SKM-1 treated with dmso at 0.1 percent for 144 hours (cell line): ENCODE data around the gene P2RY6.
"Not testable (repeated sequence)": the region's sequence is repeated elsewhere in the genome, so short reads cannot be mapped to it uniquely, and the experiment has no call there.

Source experiments
- DNase-seq: peaks from one replicate; lab custom pipeline; 2025; ENCODE audit not compliant: unreplicated experiment; lab: John Stamatoyannopoulos, UW

Gene P2RY6

GRCh38 chr11:73259406-73260126 lies 12.6 kb upstream of the P2RY6 start:
- no peak for DNase-seq

- DNase-seq, result no peak
Observed at GRCh38 chr11:73260127-73260457, 12.0 kb upstream of the P2RY6 start.

GRCh38 chr11:73262851-73263495 lies 9.2 kb upstream of the P2RY6 start:
- DNase-seq, result no peak

- no peak for DNase-seq
Observed at GRCh38 chr11:73263640-73264039, 8.5 kb upstream of the P2RY6 start.

GRCh38 chr11:73265278-73265810 lies 6.8 kb upstream of the P2RY6 start:
- DNase-seq, result no peak

- DNase-seq, result no peak
Observed at GRCh38 chr11:73265853-73266645, 6.1 kb upstream of the P2RY6 start.

- DNase-seq, result no peak
Observed at GRCh38 chr11:73266646-73267020, 5.5 kb upstream of the P2RY6 start.

- DNase-seq, result no peak
Observed at GRCh38 chr11:73267122-73267846, 4.9 kb upstream of the P2RY6 start.

GRCh38 chr11:73267906-73268540 lies 4.1 kb upstream of the P2RY6 start:
- no peak for DNase-seq

- DNase-seq, result no peak
Observed at GRCh38 chr11:73268671-73269271, 3.4 kb upstream of the P2RY6 start.

GRCh38 chr11:73269459-73270015 lies 2.6 kb upstream of the P2RY6 start:
- no peak for DNase-seq

- peak; percentile 65 for DNase-seq
Observed at GRCh38 chr11:73270016-73270854, 1.9 kb upstream of the P2RY6 start.

GRCh38 chr11:73270855-73271477 lies 1.2 kb upstream of the P2RY6 start:
- DNase-seq, result no peak

- DNase-seq, result not testable (repeated sequence)
Observed at GRCh38 chr11:73271478-73271865, 666 bp upstream of the P2RY6 start.

- no peak for DNase-seq
Observed at GRCh38 chr11:73272680-73273038, 521 bp downstream of the P2RY6 start.

- no peak for DNase-seq
Observed at GRCh38 chr11:73273222-73273895, 1.2 kb downstream of the P2RY6 start.

- not testable (repeated sequence) for DNase-seq
Observed at GRCh38 chr11:73274191-73274590, 2.1 kb downstream of the P2RY6 start.

GRCh38 chr11:73274722-73275380 lies 2.7 kb downstream of the P2RY6 start:
- peak; percentile 27 for DNase-seq
